ENCODE measurements around the gene KRTAP11-1.

The KRTAP11-1 gene, protein sequence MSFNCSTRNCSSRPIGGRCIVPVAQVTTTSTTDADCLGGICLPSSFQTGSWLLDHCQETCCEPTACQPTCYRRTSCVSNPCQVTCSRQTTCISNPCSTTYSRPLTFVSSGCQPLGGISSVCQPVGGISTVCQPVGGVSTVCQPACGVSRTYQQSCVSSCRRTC

GRCh38 chr21:30881480-30881879 is at the start of gene KRTAP11-1:
Gene KRTAP11-1 (minus strand): TSS chr21:30881580. CDS start chr21:30881524, 56 bp downstream.
- no peak for DNase-seq (ENCODE audit: low read depth)

- DNase-seq (ENCODE audit: low read depth), result no peak
Measured at GRCh38 chr21:30924146-30924700, 42.8 kb upstream of the KRTAP11-1 start.

- no peak for DNase-seq (ENCODE audit: low read depth)
Measured at GRCh38 chr21:30921129-30921528, 39.7 kb upstream of the KRTAP11-1 start.

- no peak for DNase-seq (ENCODE audit: low read depth)
Measured at GRCh38 chr21:30917557-30917956, 36.2 kb upstream of the KRTAP11-1 start.

- no peak for DNase-seq (ENCODE audit: low read depth)
Measured at GRCh38 chr21:30900881-30901280, 19.5 kb upstream of the KRTAP11-1 start.

GRCh38 chr21:30882866-30883597 is 1.7 kb upstream of the KRTAP11-1 start:
- no peak for DNase-seq (ENCODE audit: low read depth)

DNA sequence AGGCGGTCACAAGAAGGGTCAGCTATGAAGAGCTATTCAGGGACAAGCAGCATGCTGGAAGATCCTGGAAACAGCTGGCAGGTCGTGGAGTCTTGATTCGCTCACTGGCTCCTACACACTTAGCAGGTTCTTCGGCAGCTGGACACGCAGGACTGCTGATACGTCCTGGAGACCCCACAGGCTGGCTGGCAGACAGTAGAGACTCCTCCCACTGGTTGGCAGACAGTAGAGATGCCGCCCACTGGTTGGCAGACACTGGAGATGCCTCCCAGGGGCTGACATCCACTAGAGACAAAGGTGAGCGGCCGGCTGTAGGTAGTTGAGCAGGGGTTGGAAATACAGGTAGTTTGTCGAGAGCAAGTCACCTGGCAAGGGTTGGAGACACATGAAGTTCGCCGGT is 466 bp downstream of the KRTAP11-1 start:
- DNase-seq (ENCODE audit: low read depth), result no peak

DNA sequence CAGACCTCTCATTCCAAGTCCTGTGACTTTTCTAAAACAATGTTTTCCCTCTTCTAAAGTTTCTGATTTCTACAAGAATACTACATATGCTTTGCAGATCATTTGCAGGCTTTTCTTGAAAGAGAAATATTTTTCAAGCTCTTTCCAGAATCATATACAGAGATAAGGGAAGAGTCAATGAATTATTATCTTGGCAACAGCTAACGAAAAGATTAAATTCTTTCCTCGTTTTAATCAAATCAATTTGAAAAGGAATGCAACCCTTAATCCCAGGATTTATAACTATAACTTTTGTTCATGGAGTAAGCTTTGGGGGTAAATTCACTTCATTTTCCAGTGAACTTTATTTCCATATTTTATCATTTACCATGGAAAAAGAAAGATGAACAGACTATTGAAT is 6.9 kb downstream of the KRTAP11-1 start:
- no peak for DNase-seq (ENCODE audit: low read depth)

DNA sequence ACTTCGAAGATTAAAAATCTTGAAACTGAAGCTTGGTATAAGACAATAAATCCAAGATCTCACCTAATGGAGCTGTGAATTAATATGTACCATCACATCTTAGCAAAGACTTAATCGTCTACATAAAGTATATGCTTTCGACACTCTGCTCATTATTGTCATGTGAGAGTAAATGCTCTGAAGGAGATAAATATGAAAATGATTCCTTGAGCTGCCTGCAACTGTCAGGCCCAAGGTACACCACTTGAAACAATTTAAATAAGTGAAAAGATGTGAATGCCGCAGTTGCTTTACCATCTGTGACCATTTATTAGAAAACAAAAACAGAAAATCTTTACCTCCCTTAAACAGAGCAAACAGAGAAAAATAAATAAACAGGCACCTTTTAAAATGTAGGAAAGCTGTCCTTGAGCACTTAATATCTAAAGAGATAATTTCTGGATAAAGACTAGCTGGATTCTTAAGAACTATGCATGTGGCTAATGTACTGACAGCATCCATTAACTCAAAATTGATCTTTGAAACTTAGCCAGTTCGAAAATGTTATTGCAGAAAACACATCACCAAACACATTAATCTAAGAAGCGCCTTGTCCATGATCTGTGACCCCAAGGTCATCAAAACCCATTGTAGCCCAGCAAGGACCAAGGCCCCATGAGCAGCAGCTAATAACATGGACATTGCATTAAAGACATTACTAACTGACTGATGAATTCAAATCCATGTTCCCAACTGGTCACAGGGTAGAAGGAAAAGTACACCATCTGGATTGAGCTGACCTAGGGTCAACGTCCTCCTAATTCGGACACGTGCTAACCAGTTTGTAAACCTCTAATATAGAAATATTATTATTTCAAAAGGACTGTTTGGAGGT is 33.5 kb downstream of the KRTAP11-1 start:
- no peak for DNase-seq (ENCODE audit: low read depth)

DNA sequence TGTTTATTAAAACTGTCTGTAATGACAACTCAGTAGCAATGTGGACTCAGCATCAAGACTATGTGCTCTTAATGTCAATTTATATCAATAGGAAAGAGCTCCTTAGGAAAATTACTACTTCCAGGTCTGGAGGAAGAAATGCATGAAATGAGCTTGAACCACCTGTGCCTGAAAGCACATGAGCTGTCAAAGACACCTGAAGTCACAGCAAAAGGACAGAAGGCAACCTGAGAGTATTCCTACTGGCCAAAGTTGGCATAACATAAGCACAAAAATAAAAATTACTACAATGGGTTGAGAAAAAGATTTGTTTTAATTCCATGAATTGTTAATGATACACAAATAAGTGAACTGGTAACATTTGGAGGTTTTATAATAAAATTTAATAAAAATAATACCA is 38.4 kb downstream of the KRTAP11-1 start:
- DNase-seq (ENCODE audit: low read depth), result no peak

- DNase-seq (ENCODE audit: low read depth), result no peak
Measured at GRCh38 chr21:30839304-30839703, 42.1 kb downstream of the KRTAP11-1 start.

GRCh38 chr21:30838536-30838935 is 42.8 kb downstream of the KRTAP11-1 start:
- no peak for DNase-seq (ENCODE audit: low read depth)

DNA sequence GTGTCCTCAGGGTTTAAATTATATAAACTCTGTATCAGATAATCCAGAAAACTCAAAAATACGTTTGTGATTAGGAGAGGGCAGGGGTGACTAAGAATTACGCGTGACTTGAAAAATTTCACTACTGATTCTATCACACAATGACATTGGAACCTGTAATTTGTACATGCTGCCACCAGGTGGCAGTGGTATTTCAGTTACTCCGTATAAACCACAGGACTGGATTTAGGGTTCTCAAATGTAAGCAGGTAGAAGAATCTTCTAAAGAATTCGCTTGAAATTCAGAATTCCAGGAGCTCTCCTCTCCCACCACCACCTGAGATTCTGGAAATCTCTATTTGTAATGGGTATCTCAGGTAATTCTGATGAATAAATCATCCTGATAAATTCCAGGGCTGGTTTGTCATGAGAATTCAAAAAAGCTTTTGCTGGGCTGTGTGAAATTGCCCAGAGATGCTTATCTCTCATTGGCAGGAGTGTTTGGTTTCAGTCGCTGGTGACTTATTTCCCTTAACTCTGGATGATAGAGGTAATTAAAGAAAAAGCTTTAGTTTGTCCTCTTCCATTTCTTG is 50.1 kb downstream of the KRTAP11-1 start:
- DNase-seq (ENCODE audit: low read depth), result no peak

Data from amniotic epithelial cell (primary cell).